ENCODE data around the gene ADGRB2. TPM values are rescaled to one million over a fixed set of nuclear protein-coding genes. Genes with fewer than 3 reads are reported as not detected.

The ADGRB2 gene
- 4.0 to 5.3 TPM (median 4.9 TPM) in 5 replicates for total RNA-seq (2022; extraction: Qiagen RNA extraction)

GRCh38 chr1:31764312-31765040, at the start of gene ADGRB2:
Gene ADGRB2, minus strand, starts transcription at chr1:31764340. Its CDS starts 7,119 bp downstream, at chr1:31757221.

GRCh38 chr1:31703431-31704270, 60.5 kb downstream of the ADGRB2 start, which contains the start of gene COL16A1:
Gene COL16A1, minus strand, starts transcription at chr1:31704017. Its CDS starts 1,824 bp downstream, at chr1:31702193.

Other genes with a start within 250 kb of the ADGRB2 start
- gene TINAGL1, start 187.8 kb downstream of the ADGRB2 start, total RNA-seq (2022; extraction: Qiagen RNA extraction), result 0.32 to 0.71 TPM (median 0.38 TPM) in 5 replicates
- not detected in 5 replicates for gene HCRTR1, start 146.7 kb downstream of the ADGRB2 start, total RNA-seq (2022; extraction: Qiagen RNA extraction)
- 41.9 to 48.4 TPM (median 43.7 TPM) in 5 replicates for gene PEF1, start 119.5 kb downstream of the ADGRB2 start, total RNA-seq (2022; extraction: Qiagen RNA extraction)
- gene COL16A1, start 60.3 kb downstream of the ADGRB2 start, total RNA-seq (2022; extraction: Qiagen RNA extraction), result 2.8 to 4.5 TPM (median 3.8 TPM) in 5 replicates
- gene SPOCD1, start 51.7 kb upstream of the ADGRB2 start, total RNA-seq (2022; extraction: Qiagen RNA extraction), result 3.6 to 4.9 TPM (median 3.9 TPM) in 5 replicates
- 153 to 182 TPM (median 173 TPM) in 5 replicates for gene PTP4A2, start 174.0 kb upstream of the ADGRB2 start, total RNA-seq (2022; extraction: Qiagen RNA extraction)
- 119 to 146 TPM (median 134 TPM) in 5 replicates for gene KHDRBS1, start 249.5 kb upstream of the ADGRB2 start, total RNA-seq (2022; extraction: Qiagen RNA extraction)